ENCODE data around the gene TTBK2. TPM values are rescaled to one million over a fixed set of nuclear protein-coding genes. Genes with fewer than 3 reads are reported as not detected.

The TTBK2 gene
- total RNA-seq, 4 donors from 2014 or later: 7.9 to 78.2 (median 18.2) TPM

GRCh38 chr15:42880121-42880520 is 40.5 kb downstream of the TTBK2 start:
- WGBS, 2 donors (ENCODE audit: low coverage in 1 of 2): 83 to 88% methylated on average over 1 of the region's 1 CpG
- no peaks in the 10 kb centered on the region for H3K4me1 ChIP-seq
- no peak overlapping the region for H3K27ac ChIP-seq
- no peaks in the 10 kb centered on the region for H3K27me3 ChIP-seq
- intact Hi-C loops (cut with DNase I; ENCODE audit: low total_unique reads): no loop called here
- DNase-seq: no peak
- TF ChIP-seq EP300 (IDR thresholded peaks at IDR 0.05; ENCODE audit: low read depth) (no peak), POLR2A (IDR thresholded peaks at IDR 0.05) (no peak), CTCF (IDR thresholded peaks at IDR 0.05) (no peak), POLR2AphosphoS5 (IDR thresholded peaks at IDR 0.05) (no peak)
- in situ Hi-C loops (cut with MboI; ENCODE audit: low pct_ligation_motif_present in 1 of 4, low pct_unique_long_range_greater_than_20kb in 1 of 4, low sequenced_read_pairs in 3 of 4): no loop called here
- no peak overlapping the region for H3K4me3 ChIP-seq
- no peaks in the 10 kb centered on the region for H3K36me3 ChIP-seq
- H3K9me3 ChIP-seq: no peaks in the 10 kb centered on the region

GRCh38 chr15:42879443-42879842 is 41.1 kb downstream of the TTBK2 start:
- H3K27me3 ChIP-seq: no peaks in the 10 kb centered on the region
- H3K9me3 ChIP-seq: no peaks in the 10 kb centered on the region
- WGBS, 2 donors (ENCODE audit: low coverage in 1 of 2): 64 to 75% methylated on average over 2 to 4 of the region's 4 CpGs
- intact Hi-C loops (cut with DNase I; ENCODE audit: low total_unique reads) (no loop called here), in situ Hi-C loops (cut with MboI; ENCODE audit: low pct_ligation_motif_present in 1 of 4, low pct_unique_long_range_greater_than_20kb in 1 of 4, low sequenced_read_pairs in 3 of 4) (no loop called here)
- no peaks in the 10 kb centered on the region for H3K36me3 ChIP-seq
- TF ChIP-seq POLR2AphosphoS5 (IDR thresholded peaks at IDR 0.05) (no peak), CTCF (IDR thresholded peaks at IDR 0.05) (no peak), POLR2A (IDR thresholded peaks at IDR 0.05) (no peak), EP300 (IDR thresholded peaks at IDR 0.05; ENCODE audit: low read depth) (no peak)
- no peaks in the 10 kb centered on the region for H3K4me1 ChIP-seq
- DNase-seq: no peak
- no peak overlapping the region for H3K27ac ChIP-seq
- no peak overlapping the region for H3K4me3 ChIP-seq

- DNase-seq: no peak
- no peaks in the 10 kb centered on the region for H3K9me3 ChIP-seq
- intact Hi-C loops (cut with DNase I; ENCODE audit: low total_unique reads) (no loop called here), in situ Hi-C loops (cut with MboI; ENCODE audit: low pct_ligation_motif_present in 1 of 4, low pct_unique_long_range_greater_than_20kb in 1 of 4, low sequenced_read_pairs in 3 of 4) (no loop called here)
- H3K4me3 ChIP-seq: no peak overlapping the region
- no peak for TF ChIP-seq CTCF (IDR thresholded peaks at IDR 0.05)
- TF ChIP-seq POLR2A (IDR thresholded peaks at IDR 0.05): no peak
- TF ChIP-seq EP300 (IDR thresholded peaks at IDR 0.05; ENCODE audit: low read depth): no peak
- TF ChIP-seq POLR2AphosphoS5 (IDR thresholded peaks at IDR 0.05): no peak
- no peaks in the 10 kb centered on the region for H3K4me1 ChIP-seq
- no peaks in the 10 kb centered on the region for H3K27me3 ChIP-seq
- no peaks in the 10 kb centered on the region for H3K36me3 ChIP-seq
- no peak overlapping the region for H3K27ac ChIP-seq
Measured at GRCh38 chr15:42876224-42876623, 44.4 kb downstream of the TTBK2 start.

GRCh38 chr15:42868683-42869082 is 51.9 kb downstream of the TTBK2 start:
- Histone ChIP-seq H3K27ac (no peak overlapping the region), H3K27me3 (no peaks in the 10 kb centered on the region), H3K4me3 (no peak overlapping the region), H3K4me1 (no peaks in the 10 kb centered on the region), H3K9me3 (no peaks in the 10 kb centered on the region), H3K36me3 (no peaks in the 10 kb centered on the region)
- TF ChIP-seq POLR2AphosphoS5 (IDR thresholded peaks at IDR 0.05) (no peak), POLR2A (IDR thresholded peaks at IDR 0.05) (no peak), CTCF (IDR thresholded peaks at IDR 0.05) (no peak), EP300 (IDR thresholded peaks at IDR 0.05; ENCODE audit: low read depth) (no peak)
- 90 to 94% methylated on average over 2 of the region's 2 CpGs for WGBS, 2 donors (ENCODE audit: low coverage in 1 of 2)
- intact Hi-C loops (cut with DNase I; ENCODE audit: low total_unique reads) (no loop called here), in situ Hi-C loops (cut with MboI; ENCODE audit: low pct_ligation_motif_present in 1 of 4, low pct_unique_long_range_greater_than_20kb in 1 of 4, low sequenced_read_pairs in 3 of 4) (no loop called here)
- DNase-seq: no peak

Data from transverse colon (tissue), 4 donors.